Measurements from ENCODE around the gene SLC24A4.

GRCh38 chr14:92397150-92397952 is 74.4 kb downstream of the SLC24A4 start:
- TF ChIP-seq POLR2AphosphoS5 (IDR thresholded peaks at IDR 0.05): no peak
- TF ChIP-seq POLR2A (IDR thresholded peaks at IDR 0.05): no peak
